WERI-Rb-1 (cell line): ENCODE measurements around the gene MROH2A.

Experiments used
- DNase-seq: peaks from one replicate; pipeline ENCODE4 v3.0.0-alpha.2; 2020
- H3K27ac ChIP-seq: fragments of 250-450 bp; sonication (Bioruptor Pico); 2 replicates; pipeline ENCODE4 v1.5.1; 2020; ENCODE audit warnings: mild to moderate bottlenecking, moderate library complexity
- H3K27me3 ChIP-seq: fragments of 250-450 bp; sonication (Bioruptor Pico); 2 replicates; pipeline ENCODE4 v1.5.1; 2021; ENCODE audit warnings: mild to moderate bottlenecking, low read depth, moderate library complexity; ENCODE audit not compliant: insufficient read depth, severe bottlenecking
- H3K36me3 ChIP-seq: fragments of 250-450 bp; sonication (Bioruptor Pico); 2 replicates; pipeline ENCODE4 v1.5.1; 2020; ENCODE audit warnings: mild to moderate bottlenecking, moderate library complexity
- H3K4me3 ChIP-seq: 2 replicates; pipeline ENCODE4 v1.5.1; 2011; ENCODE audit warnings: low read depth, mild to moderate bottlenecking, control low read depth, low read length
- H3K9me3 ChIP-seq: fragments of 250-450 bp; sonication (Bioruptor Pico); 2 replicates; pipeline ENCODE4 v1.5.1; 2021; ENCODE audit warnings: mild to moderate bottlenecking, moderate library complexity; ENCODE audit not compliant: severe bottlenecking
- TF ChIP-seq, protein P1 (sequence below): IDR thresholded peaks from 2 replicates; pipeline ENCODE4 v1.5.1; 2011; ENCODE audit warnings: low read depth, mild to moderate bottlenecking, control low read depth, inconsistent platforms, low read length

Gene MROH2A

GRCh38 chr2:233756429-233757081 is 21.6 kb upstream of the MROH2A start:
- no peak overlapping the region for H3K27ac ChIP-seq
- DNase-seq, result no peak
- no peaks in the 10 kb centered on the region for H3K27me3 ChIP-seq
- no peaks in the 10 kb centered on the region for H3K36me3 ChIP-seq
- H3K9me3 ChIP-seq, result peaks cover 8% of the 10 kb centered on the region
- no peak overlapping the region for H3K4me3 ChIP-seq
- TF ChIP-seq, protein P1, sequence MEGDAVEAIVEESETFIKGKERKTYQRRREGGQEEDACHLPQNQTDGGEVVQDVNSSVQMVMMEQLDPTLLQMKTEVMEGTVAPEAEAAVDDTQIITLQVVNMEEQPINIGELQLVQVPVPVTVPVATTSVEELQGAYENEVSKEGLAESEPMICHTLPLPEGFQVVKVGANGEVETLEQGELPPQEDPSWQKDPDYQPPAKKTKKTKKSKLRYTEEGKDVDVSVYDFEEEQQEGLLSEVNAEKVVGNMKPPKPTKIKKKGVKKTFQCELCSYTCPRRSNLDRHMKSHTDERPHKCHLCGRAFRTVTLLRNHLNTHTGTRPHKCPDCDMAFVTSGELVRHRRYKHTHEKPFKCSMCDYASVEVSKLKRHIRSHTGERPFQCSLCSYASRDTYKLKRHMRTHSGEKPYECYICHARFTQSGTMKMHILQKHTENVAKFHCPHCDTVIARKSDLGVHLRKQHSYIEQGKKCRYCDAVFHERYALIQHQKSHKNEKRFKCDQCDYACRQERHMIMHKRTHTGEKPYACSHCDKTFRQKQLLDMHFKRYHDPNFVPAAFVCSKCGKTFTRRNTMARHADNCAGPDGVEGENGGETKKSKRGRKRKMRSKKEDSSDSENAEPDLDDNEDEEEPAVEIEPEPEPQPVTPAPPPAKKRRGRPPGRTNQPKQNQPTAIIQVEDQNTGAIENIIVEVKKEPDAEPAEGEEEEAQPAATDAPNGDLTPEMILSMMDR, result no peak

DNA sequence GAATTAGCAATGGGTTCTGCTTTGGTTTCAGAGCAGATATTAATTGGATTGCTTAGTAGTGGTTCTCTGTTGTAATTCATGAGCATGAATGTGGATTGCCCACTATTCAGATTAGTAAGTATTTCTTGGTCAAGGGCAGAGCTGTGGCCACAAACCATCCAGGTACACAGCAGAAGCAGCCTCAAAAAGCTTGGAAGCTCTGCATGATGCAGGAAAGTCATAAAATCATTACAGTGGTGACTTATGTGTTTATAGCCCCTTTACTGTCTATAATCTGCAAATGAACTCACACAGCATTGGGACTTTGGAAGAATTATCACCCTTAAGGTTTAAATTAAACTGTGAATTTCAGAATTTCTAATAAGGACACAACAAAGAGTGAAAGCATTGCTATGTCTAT is 20.0 kb upstream of the MROH2A start:
- Histone ChIP-seq H3K36me3 (no peaks in the 10 kb centered on the region), H3K4me3 (no peak overlapping the region), H3K27me3 (no peaks in the 10 kb centered on the region), H3K27ac (no peak overlapping the region), H3K9me3 (no peaks in the 10 kb centered on the region)
- DNase-seq, result no peak
- TF ChIP-seq, protein P1, result no peak

- TF ChIP-seq, protein P1, result no peak
- no peak for DNase-seq
- H3K36me3 ChIP-seq, result no peaks in the 10 kb centered on the region
- no peak overlapping the region for H3K27ac ChIP-seq
- no peaks in the 10 kb centered on the region for H3K9me3 ChIP-seq
- no peaks in the 10 kb centered on the region for H3K27me3 ChIP-seq
- H3K4me3 ChIP-seq, result no peak overlapping the region
Measured at GRCh38 chr2:233758849-233759248, 19.3 kb upstream of the MROH2A start.

GRCh38 chr2:233760043-233760442 is 18.1 kb upstream of the MROH2A start, which contains the start of gene UGT1A1:
TSS of gene UGT1A1 (plus strand) at chr2:233760270. CDS start at chr2:233760288, 18 bp downstream.
- Histone ChIP-seq H3K27me3 (no peaks in the 10 kb centered on the region), H3K4me3 (no peak within 1 kb of the TSS), H3K27ac (no peak within 1 kb of the TSS), H3K36me3 (no peaks in the 10 kb centered on the region), H3K9me3 (no peaks in the 10 kb centered on the region)
- TF ChIP-seq, protein P1, result no peak
- no peak for DNase-seq

DNA sequence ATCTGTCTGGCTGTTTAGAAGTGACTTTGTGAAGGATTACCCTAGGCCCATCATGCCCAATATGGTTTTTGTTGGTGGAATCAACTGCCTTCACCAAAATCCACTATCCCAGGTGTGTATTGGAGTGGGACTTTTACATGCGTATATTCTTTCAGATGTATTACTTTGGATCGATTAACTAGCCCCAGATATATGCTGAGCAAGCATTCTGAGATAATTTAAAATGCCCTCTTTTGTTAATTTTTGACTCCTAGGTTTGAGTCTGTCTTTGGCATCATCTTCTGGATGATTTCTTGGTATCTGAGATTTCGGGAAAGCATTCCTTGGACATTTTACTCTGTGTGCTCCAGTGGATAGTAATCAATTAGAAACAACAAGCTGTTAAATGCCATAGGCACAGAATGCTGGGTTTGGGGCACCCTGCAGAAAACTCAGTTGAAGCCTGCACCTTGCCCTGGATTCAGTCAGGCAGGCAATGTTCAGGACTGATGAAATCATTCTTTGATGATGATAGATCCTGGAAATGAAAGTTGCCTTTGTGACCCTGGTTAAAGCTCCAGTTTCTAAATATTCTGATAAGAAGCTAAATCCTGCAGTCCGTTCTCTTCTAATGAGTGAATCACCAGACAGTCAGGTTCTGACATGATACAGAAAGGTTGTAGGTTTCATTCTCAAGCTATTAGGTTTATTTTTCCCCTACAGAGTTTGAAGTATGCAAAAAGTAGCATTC is 16.9 kb upstream of the MROH2A start:
- H3K4me3 ChIP-seq, result no peak overlapping the region
- H3K36me3 ChIP-seq, result no peaks in the 10 kb centered on the region
- TF ChIP-seq, protein P1, result no peak
- H3K27me3 ChIP-seq, result no peaks in the 10 kb centered on the region
- no peak overlapping the region for H3K27ac ChIP-seq
- DNase-seq, result no peak
- no peaks in the 10 kb centered on the region for H3K9me3 ChIP-seq
